IMR-90 (cell line): Measurements from ENCODE around the gene TNK2. TPM values are rescaled to one million over a fixed set of nuclear protein-coding genes. Genes with fewer than 3 reads are reported as not detected.

Experiments used
- ATAC-seq: fragments of 200-7000 bp; cut with Tn5 transposase; 2 replicates; pipeline ENCODE4 v1.9.1; 2020; ENCODE audit warnings: low read depth, mild to moderate bottlenecking, moderate library complexity
- BruUV-seq: library from RNA; stranded (reverse); fragments of 400-500 nt; replicated peaks from 2 replicates; lab custom pipeline; 2021; lab: Mats Ljungman, UMichigan
- CTCF ChIA-PET: fragments of 300-600 bp; formaldehyde crosslinking; extraction: SDS; loops from one replicate; lab custom pipeline; 2021; ENCODE audit warnings: antibody characterized with exemption; lab: Yijun Ruan, JAX
- POLR2A ChIA-PET: fragments of 300-600 bp; sonication (Branson Sonifier 250); formaldehyde crosslinking; loops from one replicate; lab custom pipeline; 2022; ENCODE audit warnings: antibody characterized with exemption; ENCODE audit not compliant: unreplicated experiment; lab: Charles Lee
- DNase-seq: peaks from one replicate; pipeline ENCODE4 v3.0.0; 2013
- H2AFZ ChIP-seq: replicated peaks from 2 replicates; pipeline ENCODE3; 2013; ENCODE audit warnings: low read length, mild to moderate bottlenecking; ENCODE audit not compliant: poor library complexity
- H2AK5ac ChIP-seq: 2 replicates; pipeline ENCODE4 v1.6.1; 2013; ENCODE audit warnings: low read depth, low read length, inconsistent platforms
- H2AK9ac ChIP-seq: replicated peaks from 2 replicates; pipeline ENCODE3; 2013; ENCODE audit warnings: mild to moderate bottlenecking, low read depth, low read length, moderate library complexity; ENCODE audit not compliant: poor library complexity
- H2BK120ac ChIP-seq: 2 replicates; pipeline ENCODE4 v1.6.1; 2013; ENCODE audit warnings: low read depth, low read length, inconsistent platforms
- H2BK15ac ChIP-seq: 3 replicates; pipeline ENCODE4 v1.6.1; 2013; ENCODE audit warnings: low read depth, low read length, inconsistent platforms
- H2BK20ac ChIP-seq: 2 replicates; pipeline ENCODE4 v1.6.1; 2013; ENCODE audit warnings: low read depth, mild to moderate bottlenecking, inconsistent platforms, low read length, moderate library complexity
- H2BK5ac ChIP-seq: 2 replicates; pipeline ENCODE4 v1.6.1; 2013; ENCODE audit warnings: mild to moderate bottlenecking, low read depth, low read length, inconsistent platforms; ENCODE audit not compliant: poor library complexity, severe bottlenecking
- H3K14ac ChIP-seq: replicated peaks from 2 replicates; pipeline ENCODE4 v1.6.1; 2013; ENCODE audit warnings: low read depth, low read length, inconsistent platforms
- H3K18ac ChIP-seq: 2 replicates; pipeline ENCODE4 v1.6.1; 2013; ENCODE audit warnings: low read depth, low read length, control low read depth
- H3K23ac ChIP-seq: 2 replicates; pipeline ENCODE4 v1.6.1; 2013; ENCODE audit warnings: low read depth, low read length, inconsistent platforms
- H3K27ac ChIP-seq: 2 replicates; pipeline ENCODE4 v1.5.1; 2013; ENCODE audit warnings: mild to moderate bottlenecking, control low read depth, low read length; ENCODE audit not compliant: insufficient read depth
- H3K27me3 ChIP-seq: 2 replicates; pipeline ENCODE4 v1.6.1; 2013; ENCODE audit warnings: low read length; ENCODE audit not compliant: control insufficient read depth, insufficient read depth
- H3K36me3 ChIP-seq: 2 replicates; pipeline ENCODE4 v1.6.1; 2013; ENCODE audit warnings: low read length, mixed read lengths; ENCODE audit not compliant: control insufficient read depth, insufficient read depth
- H3K4ac ChIP-seq: 2 replicates; pipeline ENCODE4 v1.6.1; 2013; ENCODE audit warnings: low read depth, low read length, inconsistent platforms
- H3K4me1 ChIP-seq: 2 replicates; pipeline ENCODE4 v1.6.1; 2013; ENCODE audit warnings: low read length, mixed read lengths; ENCODE audit not compliant: control insufficient read depth, insufficient read depth
- H3K4me2 ChIP-seq: 2 replicates; pipeline ENCODE4 v1.6.1; 2013; ENCODE audit warnings: low read depth, mild to moderate bottlenecking, control low read depth, low read length, moderate library complexity
- H3K4me3 ChIP-seq: 2 replicates; pipeline ENCODE4 v1.5.1; 2013; ENCODE audit warnings: low read depth, mild to moderate bottlenecking, control low read depth, low read length, moderate library complexity; ENCODE audit not compliant: insufficient read depth
- H3K56ac ChIP-seq: 2 replicates; pipeline ENCODE4 v1.6.1; 2013; ENCODE audit warnings: low read length, inconsistent platforms; ENCODE audit not compliant: insufficient read depth; ENCODE audit errors: extremely low read depth
- H3K79me1 ChIP-seq, 2 experiments: 2 replicates each; pipeline ENCODE4 v1.6.1; 2013; ENCODE audit warnings: low read length in 2 of 2, inconsistent platforms in 1 of 2, low read depth in 1 of 2
- H3K9ac ChIP-seq: 2 replicates; pipeline ENCODE4 v1.6.1; 2013; ENCODE audit warnings: low read depth, low read length, control low read depth
- H3K9me1 ChIP-seq: 2 replicates; pipeline ENCODE4 v1.6.1; 2013; ENCODE audit warnings: low read length, inconsistent platforms; ENCODE audit not compliant: insufficient read depth
- H3K9me3 ChIP-seq: 2 replicates; pipeline ENCODE4 v1.6.1; 2013; ENCODE audit warnings: low read length; ENCODE audit not compliant: control insufficient read depth, insufficient read depth
- H4K20me1 ChIP-seq: 2 replicates; pipeline ENCODE4 v1.6.1; 2013; ENCODE audit warnings: low read length, inconsistent platforms; ENCODE audit not compliant: insufficient read depth
- H4K5ac ChIP-seq: 2 replicates; pipeline ENCODE4 v1.6.1; 2013; ENCODE audit warnings: mild to moderate bottlenecking, low read depth, low read length, control low read depth
- H4K8ac ChIP-seq, 2 experiments: 2 replicates each; pipeline ENCODE4 v1.6.1; 2013; ENCODE audit warnings: low read depth in 2 of 2, low read length in 2 of 2, control low read depth in 1 of 2, inconsistent platforms in 1 of 2
- H4K91ac ChIP-seq: 2 replicates; pipeline ENCODE4 v1.6.1; 2013; ENCODE audit warnings: low read depth, low read length, inconsistent platforms; ENCODE audit not compliant: insufficient read depth
- CEBPB ChIP-seq: IDR thresholded peaks from 2 replicates; pipeline ENCODE4 v1.6.1; 2012; ENCODE audit warnings: low read depth, low read length, improper control_type of control experiment
- CHD1 ChIP-seq: IDR thresholded peaks from 2 replicates; pipeline ENCODE4 v1.6.1; 2012; ENCODE audit warnings: low read depth, low read length, improper control_type of control experiment
- MXI1 ChIP-seq: IDR thresholded peaks from 2 replicates; pipeline ENCODE4 v1.6.1; 2012; ENCODE audit warnings: low read depth, mild to moderate bottlenecking, low read length, moderate library complexity, borderline replicate concordance
- RAD21 ChIP-seq: IDR thresholded peaks from 2 replicates; pipeline ENCODE4 v1.6.1; 2012; ENCODE audit warnings: low read length, improper control_type of control experiment
- WGBS, 2 experiments: methylation state at CpG; one replicate each; pipeline versions ENCODE4 v1.1.5 to v1.1.7; 2013; ENCODE audit warnings: missing lambda C conversion rate in 2 of 2; ENCODE audit not compliant: insufficient read length in 1 of 2; ENCODE audit errors: extremely low coverage in 2 of 2; 5-methylcytosine and 5-hydroxymethylcytosine counted together
- dilution Hi-C: fragments of 300-500 bp; cut with HindIII; formaldehyde crosslinking; loops from one replicate; pipeline ENCODE4 v1.14.3; 2018; ENCODE audit warnings: low sequenced_read_pairs; ENCODE audit not compliant: unreplicated experiment
- in situ Hi-C: fragments of 300-500 bp; cut with MboI; formaldehyde crosslinking; loops from 3 replicates; pipeline ENCODE4 v1.14.3; 2019; ENCODE audit warnings: low sequenced_read_pairs, inconsistent platforms, mixed read lengths
- intact Hi-C: fragments of 100-400 bp; cut with micrococcal nuclease; formaldehyde crosslinking; loops from 2 replicates; pipeline ENCODE4 v1.10.0; 2022
- polyA plus RNA-seq, 3 experiments: library from polyadenylated mRNA; depleted of rRNA; stranded (reverse); fragments of >200 nt; gene quantifications; 2 replicates each; pipeline ENCODE4 v1.2.3, GENCODE V29; 2012; ENCODE audit warnings: low replicate concordance in 1 of 3
- total RNA-seq: library from RNA; depleted of rRNA; stranded (reverse); fragments of >200 nt; gene quantifications from 2 replicates; pipeline ENCODE4 v1.2.3, GENCODE V29; 2012
- TF ChIP-seq, protein P1 (sequence below): fragments of 150-350 bp; IDR thresholded peaks from 2 replicates; pipeline ENCODE4 v1.6.1; 2017; ENCODE audit warnings: mild to moderate bottlenecking, antibody characterized with exemption, low read length, low read depth

Gene TNK2
- total and polyA plus RNA-seq, 2 of the 4 experiments (the other 2 are of a cell fraction), result 2.2 to 13.8 TPM

DNA sequence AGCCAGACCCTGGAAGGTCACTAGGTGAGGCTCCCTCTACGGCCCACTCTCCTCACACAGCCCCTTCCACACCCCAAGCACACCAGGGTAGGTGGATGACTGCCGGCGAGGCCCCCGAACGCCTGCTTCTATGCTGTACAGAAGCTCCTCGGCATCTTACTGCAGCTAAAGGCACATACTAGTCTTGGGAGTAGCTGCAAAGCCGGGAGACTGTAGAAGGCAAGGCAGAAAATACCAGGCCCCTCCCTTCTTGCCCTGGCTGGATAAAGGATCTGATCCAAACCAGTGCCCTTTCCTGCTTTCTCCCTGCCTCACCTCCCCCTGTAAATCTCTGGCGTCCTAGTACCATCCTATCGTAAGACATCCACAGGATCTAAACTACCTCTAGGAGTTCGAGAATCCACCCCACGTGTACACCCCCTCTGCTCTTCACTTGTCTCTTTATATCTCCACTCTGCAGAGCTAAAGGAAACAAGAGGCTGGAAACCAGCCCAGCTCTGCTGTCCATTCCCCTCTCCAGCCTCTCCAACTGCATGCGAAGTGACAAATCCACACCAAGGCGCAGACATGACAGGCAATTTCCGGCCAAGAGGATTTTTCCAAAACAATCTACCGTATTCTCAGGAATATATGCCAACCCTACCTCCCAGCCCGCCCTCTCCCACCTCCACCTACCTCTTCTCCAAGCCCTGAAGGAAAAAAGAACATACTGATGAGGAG is 11.8 kb downstream of the TNK2 start:
- H3K9ac ChIP-seq, result peak overlapping the region; percentile 85
- H2AK9ac ChIP-seq, result peak overlapping the region; percentile 94
- H3K4me2 ChIP-seq, result peak overlapping the region; percentile 95
- peak overlapping the region; percentile 86 for H4K5ac ChIP-seq
- peak overlapping the region; percentile 95 for H3K27ac ChIP-seq
- H3K36me3 ChIP-seq, result no peaks in the 10 kb centered on the region
- ATAC-seq, result peak; percentile 15
- peak overlapping the region; percentile 71 for H2BK120ac ChIP-seq
- in situ Hi-C loops (loop anchor here (5.0 kb wide), 1 partner anchor 34 kb away; no protein-coding TSS in a partner anchor), dilution Hi-C loops (no loop called here), intact Hi-C loops (loop anchor here (2.0 kb wide), 1 partner anchor 18 kb away; no protein-coding TSS in a partner anchor)
- H4K8ac ChIP-seq, result peak overlapping the region; percentile 86 to 91
- H3K4me1 ChIP-seq, result peaks cover 39% of the 10 kb centered on the region
- peak; percentile 83 for DNase-seq
- peak overlapping the region; percentile 77 for H2BK20ac ChIP-seq
- peak overlapping the region; percentile 97 for H2AFZ ChIP-seq
- CTCF ChIA-PET, result interaction anchor here (0.7 to 2.5 kb wide), 4 partner anchors 18 to 46 kb away, joined by 3 to 19 read pairs (median 4); no protein-coding TSS in a partner anchor
- H3K23ac ChIP-seq, result peak overlapping the region; percentile 99
- H3K27me3 ChIP-seq, result no peaks in the 10 kb centered on the region
- POLR2A ChIA-PET, result no interaction called here
- H3K18ac ChIP-seq, result peak overlapping the region; percentile 69
- peak overlapping the region; percentile 89; the same call in 2 of the 3 replicates for H2BK15ac ChIP-seq
- H3K9me3 ChIP-seq, result no peaks in the 10 kb centered on the region
- peak overlapping the region; percentile 95 for H3K14ac ChIP-seq
- H3K79me1 ChIP-seq, result peaks cover 19 to 58% of the 10 kb centered on the region in 2 experiments; a peak in 2 of 4 replicates
- 0% methylated on average over 4 of the region's 16 CpGs; no CpG with 5 or more reads in 1 of the 2 experiments for WGBS, 2 experiments
- H2AK5ac ChIP-seq, result peak overlapping the region; percentile 98
- peaks cover 11% of the 10 kb centered on the region; the same call in 1 of the 2 replicates for H4K20me1 ChIP-seq
- BruUV-seq, result no TSS peak
- H3K4me3 ChIP-seq, result peak overlapping the region; percentile 57
- peak overlapping the region; percentile 98 for H3K4ac ChIP-seq
- TF ChIP-seq MXI1 (peak; percentile 58; the same call in 1 of the 2 replicates), CEBPB (no peak), RAD21 (no peak), CHD1 (no peak)
- TF ChIP-seq, protein P1, sequence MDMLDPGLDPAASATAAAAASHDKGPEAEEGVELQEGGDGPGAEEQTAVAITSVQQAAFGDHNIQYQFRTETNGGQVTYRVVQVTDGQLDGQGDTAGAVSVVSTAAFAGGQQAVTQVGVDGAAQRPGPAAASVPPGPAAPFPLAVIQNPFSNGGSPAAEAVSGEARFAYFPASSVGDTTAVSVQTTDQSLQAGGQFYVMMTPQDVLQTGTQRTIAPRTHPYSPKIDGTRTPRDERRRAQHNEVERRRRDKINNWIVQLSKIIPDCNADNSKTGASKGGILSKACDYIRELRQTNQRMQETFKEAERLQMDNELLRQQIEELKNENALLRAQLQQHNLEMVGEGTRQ, result 0 out of 2 replicates have a peak, but pooled peaks have one; percentile 24
- peak overlapping the region; percentile 91 for H3K56ac ChIP-seq
- peak overlapping the region; percentile 89 for H4K91ac ChIP-seq
- H3K9me1 ChIP-seq, result peaks cover 15% of the 10 kb centered on the region
- peak overlapping the region; percentile 94 for H2BK5ac ChIP-seq
